Measurements from ENCODE around the gene CBR3.

Gene CBR3

GRCh38 chr21:36156815-36157670 lies 22.2 kb downstream of the CBR3 start, which contains the start of gene DOP1B:
DOP1B (plus strand) TSS chr21:36156824; CDS start chr21:36164734, 7,910 bp downstream.
- DNase-seq = peak; percentile 74

GRCh38 chr21:36159356-36159921 lies 24.6 kb downstream of the CBR3 start:
- no peak for DNase-seq

- no peak for DNase-seq
Measured at GRCh38 chr21:36160850-36161178, 25.9 kb downstream of the CBR3 start.

GRCh38 chr21:36162631-36163030 lies 27.8 kb downstream of the CBR3 start:
- no peak for DNase-seq

GRCh38 chr21:36163750-36164741 lies 29.2 kb downstream of the CBR3 start:
- DNase-seq = peak; percentile 53

GRCh38 chr21:36165356-36165755 lies 30.5 kb downstream of the CBR3 start:
- DNase-seq = no peak

GRCh38 chr21:36166705-36167104 lies 31.8 kb downstream of the CBR3 start:
- no peak for DNase-seq

- no peak for DNase-seq
Measured at GRCh38 chr21:36167541-36167940, 32.7 kb downstream of the CBR3 start.

GRCh38 chr21:36169470-36170128 lies 34.7 kb downstream of the CBR3 start:
- no peak for DNase-seq

GRCh38 chr21:36170823-36171222 lies 35.9 kb downstream of the CBR3 start:
- DNase-seq = no peak

- no peak for DNase-seq
Measured at GRCh38 chr21:36171336-36171735, 36.5 kb downstream of the CBR3 start.

GRCh38 chr21:36171741-36172331 lies 37.0 kb downstream of the CBR3 start:
- no peak for DNase-seq

- DNase-seq = no peak
Measured at GRCh38 chr21:36174780-36175179, 39.9 kb downstream of the CBR3 start.

- DNase-seq = no peak
Measured at GRCh38 chr21:36175771-36176565, 41.1 kb downstream of the CBR3 start.

GRCh38 chr21:36178349-36178748 lies 43.5 kb downstream of the CBR3 start:
- DNase-seq = peak; percentile 34

GRCh38 chr21:36179145-36179544 lies 44.3 kb downstream of the CBR3 start:
- DNase-seq = no peak

- DNase-seq = no peak
Measured at GRCh38 chr21:36180963-36181362, 46.1 kb downstream of the CBR3 start.

- DNase-seq = no peak
Measured at GRCh38 chr21:36183144-36183795, 48.4 kb downstream of the CBR3 start.

GRCh38 chr21:36184545-36184944 lies 49.7 kb downstream of the CBR3 start:
- no peak for DNase-seq

- no peak for DNase-seq
Measured at GRCh38 chr21:36185523-36185922, 50.6 kb downstream of the CBR3 start.

GRCh38 chr21:36186081-36186480 lies 51.2 kb downstream of the CBR3 start:
- DNase-seq = no peak

Measured in OCI-M1 (cell line).